Body of pancreas (tissue), 4 donors: ENCODE measurements around the gene HPS6.

ENCODE experiments used
- CTCF ChIP-seq, 7 experiments: fragments of 450-650 bp in 4 of 7; fragments of 200-600 bp in 3 of 7; sonication (generic) in 3 of 7; IDR thresholded peaks; one replicate each; pipeline ENCODE4 v1.5.1; 2016 to 2019; ENCODE audit warnings: antibody characterized with exemption in 7 of 7
- POLR2A ChIP-seq, 3 donors: fragments of 450-650 bp; IDR thresholded peaks; one replicate each; pipeline ENCODE4 v1.6.1; 2016; ENCODE audit warnings: antibody characterized with exemption in 3 of 3, mild to moderate bottlenecking in 2 of 3

GRCh38 chr10:102038410-102038809 lies 26.7 kb upstream of the HPS6 start:
- TF ChIP-seq CTCF (IDR thresholded peaks at IDR 0.05) (no peak), POLR2A (IDR thresholded peaks at IDR 0.05) (no peak)
